ENCODE measurements around the gene RNF144A.

The RNF144A gene

DNA sequence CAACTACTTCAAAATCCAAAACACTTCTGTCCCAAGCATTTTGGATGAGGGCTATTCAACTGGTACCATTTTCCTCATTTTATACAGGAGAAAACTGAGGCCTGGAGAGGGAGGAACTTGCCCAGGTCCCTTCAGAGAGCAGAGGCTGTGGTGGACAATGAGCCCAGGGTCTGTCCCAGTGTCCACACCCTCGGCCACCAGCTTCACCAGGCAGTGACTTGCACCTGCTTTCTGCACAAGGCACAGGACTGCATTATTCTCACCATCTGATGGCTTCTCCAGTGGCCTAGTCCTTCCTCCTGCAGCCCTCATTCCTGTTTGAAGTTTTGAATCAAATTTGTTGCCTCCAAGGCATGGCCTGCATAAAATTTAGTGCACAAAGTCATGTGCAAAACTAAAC, 53.3 kb downstream of the RNF144A start:
- no peak for DNase-seq (ENCODE audit: low read depth in 2 of 3, low spot score in 2 of 3)

- DNase-seq (ENCODE audit: low read depth in 2 of 3, low spot score in 2 of 3), result no peak
Measured at GRCh38 chr2:6970976-6971480, 53.8 kb downstream of the RNF144A start.

DNA sequence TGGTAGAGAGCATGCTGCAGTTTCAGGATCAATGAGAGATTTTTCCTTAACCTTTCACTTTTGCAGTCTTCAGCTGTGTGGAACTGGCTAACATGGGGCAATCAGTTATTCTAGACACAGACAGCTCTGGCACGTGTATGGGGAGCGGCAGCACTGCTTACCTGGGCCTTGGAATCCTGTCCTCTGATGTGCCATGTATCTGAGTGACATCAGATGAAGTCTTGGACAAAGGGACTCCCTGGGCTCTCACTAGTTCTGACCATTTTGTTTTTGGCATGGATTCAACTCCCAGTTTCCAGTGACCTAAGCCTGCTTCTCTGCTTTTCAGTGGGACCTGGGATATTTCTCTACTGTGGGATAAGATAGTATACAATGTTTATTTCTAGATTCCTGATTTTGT, 54.3 kb downstream of the RNF144A start:
- no peak for DNase-seq (ENCODE audit: low read depth in 2 of 3, low spot score in 2 of 3)

DNA sequence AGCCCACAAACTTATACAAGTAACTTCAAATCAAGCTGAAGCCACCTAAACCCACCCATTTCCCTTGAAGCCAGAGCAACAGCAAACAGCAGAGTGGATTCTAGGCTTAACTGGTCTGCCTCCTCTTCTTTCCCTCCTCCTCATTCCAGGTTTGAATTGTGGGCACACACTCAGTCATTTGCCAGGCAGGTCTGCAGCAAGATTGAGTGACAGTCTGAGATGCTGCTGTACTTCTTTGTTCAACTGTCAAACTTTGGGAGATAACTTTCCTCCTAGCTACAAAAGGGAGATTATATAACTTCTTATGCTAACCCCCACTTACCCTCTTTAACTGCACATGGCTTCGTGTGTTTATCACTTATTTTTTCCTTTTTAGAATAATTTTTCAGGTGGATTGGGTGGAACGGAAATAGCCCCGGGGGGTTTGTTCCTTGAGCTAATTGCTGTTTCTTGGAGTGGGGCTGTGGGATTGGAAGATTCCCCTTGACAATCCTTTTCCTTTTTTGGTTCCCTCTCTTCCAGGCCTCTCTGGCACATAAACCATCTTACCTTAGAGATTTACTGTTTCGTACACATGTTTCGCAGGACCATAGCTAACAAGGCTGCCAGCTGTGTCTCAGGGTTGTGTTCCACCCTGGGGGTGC, 55.0 kb downstream of the RNF144A start:
- DNase-seq (ENCODE audit: low read depth in 2 of 3, low spot score in 2 of 3), result no peak

DNA sequence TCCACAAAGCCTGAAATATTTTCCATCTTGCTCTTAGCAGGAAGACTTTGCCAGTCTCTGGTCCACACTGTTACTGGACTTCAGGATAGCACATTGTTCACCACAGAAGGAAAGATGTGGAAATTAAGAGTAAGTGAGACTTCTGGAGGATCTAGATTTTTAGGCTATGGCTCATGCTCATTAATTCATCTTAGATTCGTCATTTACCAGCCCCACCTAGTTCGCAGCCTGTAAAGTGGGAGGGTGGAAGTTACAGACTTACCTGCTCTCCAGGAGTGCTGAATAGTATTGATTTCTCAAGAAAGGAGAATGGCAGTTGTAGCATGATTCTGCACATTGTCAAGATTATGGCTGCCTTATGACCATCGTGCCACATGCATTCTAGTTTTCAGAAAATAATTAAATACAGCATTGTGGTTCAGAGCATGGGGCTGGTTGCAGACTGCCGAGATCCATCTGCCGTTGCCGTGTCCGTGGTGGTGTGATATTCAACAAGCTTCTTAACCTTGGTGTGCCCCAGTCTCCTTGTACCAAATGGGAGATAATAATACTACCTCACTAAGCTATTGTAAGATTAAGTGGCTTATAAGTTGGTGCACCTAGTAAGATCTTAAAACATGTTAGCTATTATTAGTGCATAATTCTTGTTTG, 56.8 kb downstream of the RNF144A start:
- DNase-seq (ENCODE audit: low read depth in 2 of 3, low spot score in 2 of 3), result no peak

- DNase-seq (ENCODE audit: low read depth in 2 of 3, low spot score in 2 of 3), result no peak
Measured at GRCh38 chr2:6975988-6976387, 58.8 kb downstream of the RNF144A start.

GRCh38 chr2:6977113-6977741, 60.0 kb downstream of the RNF144A start:
- DNase-seq (ENCODE audit: low read depth in 2 of 3, low spot score in 2 of 3), result no peak

- no peak for DNase-seq (ENCODE audit: low read depth in 2 of 3, low spot score in 2 of 3)
Measured at GRCh38 chr2:6977786-6978185, 60.6 kb downstream of the RNF144A start.

DNA sequence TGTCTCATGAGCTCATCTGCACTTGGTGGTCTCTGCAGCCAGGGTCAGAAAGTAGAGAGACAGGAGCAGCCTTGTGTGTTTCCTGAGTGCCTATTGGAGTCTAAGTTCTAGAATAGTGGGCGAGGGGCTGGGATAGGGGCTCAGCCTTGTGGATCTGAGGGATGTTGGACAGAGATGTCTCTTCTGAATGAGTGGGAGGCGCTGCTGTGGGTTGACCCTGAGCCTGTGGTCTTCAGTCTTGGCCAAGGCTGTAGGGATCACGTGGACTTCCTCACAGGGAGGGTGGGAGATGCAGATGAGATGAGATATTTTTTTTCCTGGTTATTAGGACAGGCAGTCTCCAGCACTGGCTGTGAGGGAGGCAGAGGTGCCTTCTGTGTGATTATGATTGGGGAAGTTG, 61.8 kb downstream of the RNF144A start:
- no peak for DNase-seq (ENCODE audit: low read depth in 2 of 3, low spot score in 2 of 3)

DNA sequence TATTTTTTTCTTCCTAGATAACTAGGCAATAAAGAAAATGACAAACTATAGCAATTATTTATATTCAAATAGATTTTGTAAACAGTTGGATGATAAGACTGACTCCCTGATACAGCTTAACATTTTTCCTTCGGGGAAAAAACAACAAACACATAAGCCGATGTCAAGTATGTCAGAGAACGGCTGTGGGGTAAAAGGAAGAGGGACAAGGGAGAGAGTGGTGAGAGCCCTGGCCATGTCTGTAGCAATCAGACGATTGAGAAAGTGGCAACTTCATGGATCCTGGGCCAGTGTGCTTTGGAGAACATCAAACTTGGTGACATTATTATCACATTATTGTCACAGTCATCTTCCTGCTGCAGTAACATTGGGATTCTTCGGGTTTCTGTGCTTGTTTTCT, 65.2 kb downstream of the RNF144A start:
- DNase-seq (ENCODE audit: low read depth in 2 of 3, low spot score in 2 of 3), result no peak

DNA sequence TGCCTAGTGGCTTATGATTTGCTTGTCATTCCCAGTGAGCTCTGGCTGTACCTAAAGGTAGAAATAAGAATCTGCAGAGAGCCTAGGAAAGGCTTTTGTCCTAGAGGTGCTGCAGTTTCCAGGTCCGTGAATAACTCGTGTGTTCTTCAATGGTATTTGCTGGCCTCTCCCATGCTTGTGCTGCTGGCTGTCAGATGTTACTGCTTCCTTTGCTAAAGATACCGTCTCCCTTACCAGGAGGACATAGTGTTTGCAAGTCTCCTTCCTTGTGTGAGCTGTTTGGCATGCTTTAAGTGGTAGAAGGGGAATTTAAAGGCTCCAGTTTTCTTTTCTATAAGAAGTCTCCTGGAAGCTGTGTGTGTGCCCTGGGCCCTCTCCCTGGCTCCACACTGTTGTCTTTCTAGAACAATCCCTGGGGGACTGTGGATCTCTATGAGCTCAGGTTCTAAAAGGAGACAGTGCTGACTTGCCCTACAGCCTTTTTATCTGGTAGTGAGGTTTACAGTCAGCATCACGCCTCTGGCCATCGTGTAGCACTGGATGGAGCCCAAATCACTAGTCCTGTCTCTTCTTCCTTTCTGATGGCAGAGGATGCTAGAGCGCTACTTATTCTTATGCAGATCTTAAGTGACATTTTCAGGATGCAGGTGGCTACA, 65.8 kb downstream of the RNF144A start:
- no peak for DNase-seq (ENCODE audit: low read depth in 2 of 3, low spot score in 2 of 3)

DNA sequence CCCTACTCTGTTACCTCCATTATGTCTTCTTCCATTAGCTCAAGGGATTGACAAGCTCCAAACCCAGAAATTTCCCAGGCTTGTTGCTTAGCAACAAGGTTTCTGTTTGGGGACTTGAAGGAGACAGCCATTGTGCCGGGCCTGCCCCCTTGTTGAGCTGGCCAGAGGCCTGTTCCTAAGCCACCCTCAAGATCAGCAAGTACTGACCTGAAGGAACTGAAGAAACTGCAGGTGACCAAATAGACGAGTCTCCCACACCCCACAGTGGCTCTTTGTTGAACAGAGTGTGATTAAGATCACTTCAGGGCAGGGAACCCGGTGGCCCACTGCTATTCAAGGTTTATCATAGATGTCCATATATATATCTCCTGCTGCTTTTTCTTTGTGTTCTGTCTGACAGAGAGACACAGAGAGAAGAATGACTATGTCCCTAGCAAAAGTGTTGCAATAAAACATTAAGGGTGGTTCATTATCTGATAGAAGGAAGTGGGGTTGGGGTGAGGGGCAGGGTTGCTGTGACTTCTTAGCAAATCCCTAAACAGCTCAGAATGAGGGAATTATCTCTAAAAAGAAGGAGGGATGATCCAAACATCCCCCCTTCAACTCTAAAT, 69.2 kb downstream of the RNF144A start:
- DNase-seq (ENCODE audit: low read depth in 2 of 3, low spot score in 2 of 3), result no peak

DNA sequence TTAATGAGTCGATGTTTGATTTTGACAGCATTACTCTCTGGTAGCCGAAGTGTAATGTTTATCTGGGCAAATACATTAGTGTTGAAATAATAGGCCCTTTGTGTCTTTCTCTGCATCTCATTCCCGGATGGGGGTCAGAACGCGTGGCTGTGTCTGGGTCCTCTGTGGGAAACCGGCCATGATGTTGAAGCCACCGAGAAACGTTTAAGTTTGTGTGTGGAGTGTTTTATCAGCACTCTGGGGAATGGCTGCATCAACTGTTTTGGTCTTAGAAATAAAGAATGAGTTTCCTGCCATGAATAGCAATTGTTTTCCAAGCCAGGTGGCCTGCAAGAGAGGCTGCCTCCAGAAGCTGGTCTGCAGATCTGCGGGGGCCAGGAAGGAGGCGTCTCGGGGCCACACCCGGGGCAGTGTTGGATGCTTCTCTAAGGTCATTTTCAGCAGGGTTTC, 69.7 kb downstream of the RNF144A start:
- no peak for DNase-seq (ENCODE audit: low read depth in 2 of 3, low spot score in 2 of 3)

DNA sequence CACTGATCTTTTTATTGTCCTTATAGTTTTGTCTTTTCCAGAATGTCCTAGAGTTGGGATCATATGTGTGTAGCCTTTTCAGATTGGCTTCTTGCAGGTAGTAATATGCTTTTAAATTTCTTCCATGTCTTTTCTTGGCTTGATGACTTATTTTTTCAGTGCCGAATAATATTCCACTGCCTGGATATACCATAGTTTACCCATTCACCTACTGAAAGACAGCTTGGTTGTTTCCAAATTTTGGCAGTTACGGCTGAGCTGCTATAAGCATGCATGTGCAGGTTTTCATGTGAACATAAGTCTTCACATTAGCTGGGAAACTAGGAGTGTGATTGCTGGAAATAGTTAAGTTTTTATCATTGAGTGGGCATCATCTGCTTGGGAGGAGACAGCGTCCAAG, 73.7 kb downstream of the RNF144A start:
- DNase-seq (ENCODE audit: low read depth in 2 of 3, low spot score in 2 of 3), result no peak

- no peak for DNase-seq (ENCODE audit: low read depth in 2 of 3, low spot score in 2 of 3)
Measured at GRCh38 chr2:6992794-6993228, 75.6 kb downstream of the RNF144A start.

DNA sequence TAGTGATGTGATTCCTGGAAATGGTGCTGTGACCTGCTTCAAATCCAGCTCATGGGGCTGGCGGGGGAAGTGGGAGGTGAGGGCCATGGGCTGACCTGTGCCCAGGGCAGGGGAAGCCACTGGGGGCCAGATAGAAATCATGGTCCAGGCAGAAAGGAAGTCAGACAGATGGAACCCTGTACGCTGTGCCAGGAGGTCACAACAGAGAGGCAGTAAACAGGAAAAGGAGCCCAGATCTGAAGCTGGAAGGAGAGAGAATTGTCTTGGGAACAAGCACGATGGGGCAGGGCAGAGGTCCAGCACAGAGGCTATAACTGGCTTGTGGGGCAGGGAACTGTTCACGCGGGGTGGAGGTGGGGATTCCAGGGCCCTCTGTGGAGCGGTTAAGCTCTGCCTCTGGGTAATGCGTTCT, 76.0 kb downstream of the RNF144A start:
- DNase-seq (ENCODE audit: low read depth in 2 of 3, low spot score in 2 of 3), result no peak

GRCh38 chr2:6993936-6994335, 76.7 kb downstream of the RNF144A start:
- no peak for DNase-seq (ENCODE audit: low read depth in 2 of 3, low spot score in 2 of 3)

- DNase-seq (ENCODE audit: low read depth in 2 of 3, low spot score in 2 of 3), result no peak
Measured at GRCh38 chr2:6994536-6995128, 77.4 kb downstream of the RNF144A start.

DNA sequence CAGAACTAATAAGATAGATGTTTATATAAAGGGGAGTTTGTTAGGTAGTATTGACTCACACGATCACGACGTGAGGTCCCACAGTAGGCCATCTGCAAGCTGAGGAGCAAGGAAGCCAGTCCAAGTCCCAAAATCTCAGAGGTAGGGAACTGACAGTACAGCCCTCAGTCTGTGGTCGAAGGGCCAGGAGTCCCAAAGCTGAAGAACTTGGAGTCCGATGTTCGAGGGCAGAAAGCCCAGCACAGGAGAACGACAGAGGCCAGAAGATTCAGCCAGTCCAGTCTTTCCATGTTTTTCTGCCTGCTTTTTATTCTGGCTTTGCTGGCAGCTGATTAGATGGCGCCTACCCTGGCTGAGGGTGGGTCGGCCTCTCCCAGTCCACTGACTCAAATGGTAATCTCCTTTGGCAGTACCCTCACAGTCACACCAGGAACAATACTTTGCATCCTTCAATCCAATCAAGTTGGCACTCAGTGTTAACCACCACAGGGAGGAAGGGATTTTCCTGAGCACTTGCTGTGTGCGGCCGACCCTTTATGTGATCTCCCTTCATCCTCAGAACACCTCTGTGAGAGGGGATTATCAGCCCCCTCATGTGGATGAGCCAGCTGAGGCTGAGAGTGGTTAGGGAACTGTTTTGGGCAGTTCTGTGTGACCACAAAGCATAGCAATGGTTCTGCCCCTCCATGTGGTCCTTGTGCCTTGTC, 78.3 kb downstream of the RNF144A start:
- DNase-seq (ENCODE audit: low read depth in 2 of 3, low spot score in 2 of 3), result no peak

GRCh38 chr2:6999211-6999877, 82.1 kb downstream of the RNF144A start:
- no peak for DNase-seq (ENCODE audit: low read depth in 2 of 3, low spot score in 2 of 3)

Measured in activated CD8-positive, alpha-beta memory T cell treated with anti-CD3 and anti-CD28 coated beads for 48 hours (primary cell).